HG03175 (cell line): Measurements from ENCODE around the gene GPR152.
"Not testable (repeated sequence)": the region's sequence is repeated elsewhere in the genome, so short reads cannot be mapped to it uniquely, and the experiment has no call there.

Source experiments
- ATAC-seq: cut with Tn5 transposase; IDR thresholded peaks from one replicate; pipeline ENCODE4 v1.9.1; 2021; ENCODE audit warnings: mild to moderate bottlenecking, moderate library complexity; ENCODE audit not compliant: unreplicated experiment

Gene GPR152

DNA sequence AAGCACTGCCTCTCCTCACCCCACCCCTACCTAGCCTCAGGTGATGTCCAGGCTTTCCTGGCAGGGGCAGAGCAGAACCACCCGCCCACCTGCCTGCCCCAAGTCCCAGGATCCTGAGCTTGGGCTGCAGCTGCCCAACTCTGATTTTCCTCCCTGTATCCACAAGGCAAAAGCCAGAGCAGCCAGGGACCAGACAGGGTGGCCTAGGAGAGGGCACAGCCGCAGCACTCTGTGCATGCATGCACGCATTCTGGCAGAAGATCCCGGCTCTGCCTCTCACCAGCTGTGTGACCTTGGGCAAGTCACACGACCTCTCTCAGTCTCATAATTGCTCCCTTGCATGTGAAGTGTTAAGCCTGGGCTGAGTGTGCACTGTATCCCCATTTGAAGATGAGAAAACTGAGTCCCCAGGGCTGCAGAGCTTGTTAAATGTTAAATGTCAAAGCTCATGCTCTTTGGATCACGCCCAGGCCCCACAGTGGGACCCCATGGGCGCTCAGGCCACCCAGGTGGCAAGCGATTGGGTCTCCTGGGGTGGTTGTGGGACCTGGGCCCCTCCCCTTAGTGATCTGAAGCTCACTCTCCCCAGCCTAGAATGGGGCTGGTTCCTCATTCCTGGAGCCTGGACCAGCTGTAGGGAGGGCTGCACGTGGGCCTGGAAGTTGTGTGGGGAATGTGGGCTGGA lies 39.9 kb downstream of the GPR152 start:
- no peak for ATAC-seq

DNA sequence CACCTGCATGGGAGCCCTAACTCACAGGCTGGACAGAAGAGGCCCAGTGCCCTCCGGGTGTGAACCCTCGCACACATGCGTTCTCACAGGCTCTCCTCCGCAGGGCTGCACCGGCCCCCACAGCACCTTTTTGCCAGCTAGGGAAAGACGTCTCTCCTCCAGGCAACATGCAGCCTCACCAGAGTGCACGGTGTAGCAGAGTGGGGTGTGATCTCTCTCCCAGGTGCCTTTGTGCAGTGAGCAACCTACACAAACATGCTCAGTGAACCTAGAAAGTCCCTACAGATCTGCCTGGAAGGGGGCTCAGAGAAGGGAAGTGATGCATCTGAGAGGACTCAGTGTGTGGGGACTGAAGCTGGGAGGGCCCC lies 40.8 kb downstream of the GPR152 start:
- no peak for ATAC-seq

DNA sequence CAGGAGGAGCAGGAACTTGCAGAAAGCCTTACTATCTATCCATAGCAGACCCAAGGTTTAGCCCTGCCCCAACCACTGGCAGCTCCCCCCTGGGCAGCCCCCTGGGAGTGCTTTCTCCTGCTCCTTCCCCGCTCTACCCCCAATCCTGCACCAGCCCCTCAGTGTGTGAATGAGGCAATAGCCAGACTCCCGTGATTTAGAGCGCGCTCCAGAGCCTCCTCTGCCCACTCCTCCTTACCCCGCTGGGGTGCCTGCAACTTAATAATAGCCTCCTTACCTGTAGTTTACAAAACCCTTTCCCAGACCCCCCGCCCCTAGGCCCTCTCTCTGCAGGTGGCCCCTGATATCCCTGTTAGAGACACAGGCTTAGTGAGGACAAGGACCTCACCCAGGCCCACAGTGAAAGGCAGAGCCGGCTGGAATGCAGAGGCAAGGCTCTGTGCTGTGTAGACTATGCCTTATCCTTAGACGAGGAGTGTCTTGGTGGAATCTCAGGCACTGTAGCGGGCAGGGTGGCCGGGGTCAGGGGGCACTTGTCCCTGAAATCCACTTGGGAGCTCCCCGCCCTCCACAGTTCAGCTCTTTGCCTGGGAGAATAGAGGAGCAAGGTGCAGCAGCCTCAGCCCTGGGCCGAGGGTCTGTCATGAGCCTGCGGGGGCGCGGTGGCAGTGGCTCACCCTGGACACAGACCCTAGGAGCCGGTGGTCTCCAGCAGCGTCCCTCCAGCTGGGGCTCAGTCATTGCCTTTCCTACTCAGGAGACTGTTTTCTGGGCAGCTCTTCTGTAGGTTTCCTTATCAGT lies 41.3 kb downstream of the GPR152 start:
- no peak for ATAC-seq

- ATAC-seq, result no peak
Measured at GRCh38 chr11:67410369-67410831, 42.1 kb downstream of the GPR152 start.

- no peak for ATAC-seq
Measured at GRCh38 chr11:67409781-67410368, 42.7 kb downstream of the GPR152 start.

DNA sequence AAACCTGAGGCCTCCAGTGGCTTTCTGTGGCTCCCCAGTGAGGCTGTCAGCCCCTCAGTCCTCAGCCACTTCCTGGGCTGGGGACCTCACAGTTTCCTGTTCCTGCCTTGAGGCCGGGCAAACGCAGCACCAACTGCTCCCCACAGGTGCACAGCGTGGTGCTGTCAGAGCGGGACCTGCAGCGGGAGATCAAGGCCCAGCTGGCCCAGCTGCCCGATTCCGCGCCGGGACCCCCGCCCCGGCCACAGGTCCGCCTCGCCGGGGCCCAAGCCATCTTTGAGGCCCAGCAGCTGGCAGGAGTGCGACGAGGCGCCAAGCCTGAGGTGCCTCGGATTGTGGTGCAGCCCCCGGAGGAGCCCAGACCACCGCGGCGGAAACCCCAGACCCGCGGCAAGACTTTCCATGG lies 43.3 kb downstream of the GPR152 start:
- peak; percentile 56 for ATAC-seq

DNA sequence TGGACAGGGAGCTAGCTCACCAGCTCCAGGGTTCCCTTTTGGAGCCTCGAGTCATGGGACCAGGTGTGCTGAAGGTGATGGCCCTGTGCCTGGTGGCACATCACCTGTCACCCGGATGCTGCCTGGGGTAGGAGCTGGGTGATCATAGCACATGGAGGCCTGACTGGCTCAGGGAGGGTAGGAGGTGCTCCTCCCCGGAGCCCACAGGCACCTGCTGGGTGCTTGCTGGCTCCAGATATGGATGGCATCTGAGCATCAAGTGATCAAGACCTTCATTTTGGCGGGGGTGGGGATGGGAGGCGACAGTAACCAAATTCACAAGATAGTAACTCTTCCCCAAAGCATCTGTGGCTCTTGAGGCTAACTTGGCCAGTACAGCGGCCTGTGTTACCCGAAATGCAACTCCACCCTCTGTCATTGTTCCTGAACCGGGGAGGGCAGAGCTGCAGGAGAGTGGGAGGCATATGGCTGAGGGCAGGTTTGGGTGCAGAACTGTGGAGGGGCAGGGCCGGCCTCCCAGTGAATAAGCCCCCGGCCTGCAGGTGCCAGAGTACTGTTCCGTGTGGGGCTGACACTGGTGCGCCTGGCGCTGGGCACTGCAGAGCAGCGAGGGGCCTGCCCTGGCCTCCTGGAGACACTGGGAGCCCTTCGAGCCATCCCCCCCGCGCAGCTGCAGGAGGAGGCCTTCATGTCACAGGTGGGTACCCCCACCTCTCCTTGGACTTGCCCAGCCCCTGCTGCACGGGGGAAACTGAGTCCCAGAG lies 43.9 kb downstream of the GPR152 start:
- ATAC-seq, result no peak

GRCh38 chr11:67407688-67408163 lies 44.8 kb downstream of the GPR152 start:
- no peak for ATAC-seq

- ATAC-seq, result no peak
Measured at GRCh38 chr11:67406969-67407687, 45.4 kb downstream of the GPR152 start.

DNA sequence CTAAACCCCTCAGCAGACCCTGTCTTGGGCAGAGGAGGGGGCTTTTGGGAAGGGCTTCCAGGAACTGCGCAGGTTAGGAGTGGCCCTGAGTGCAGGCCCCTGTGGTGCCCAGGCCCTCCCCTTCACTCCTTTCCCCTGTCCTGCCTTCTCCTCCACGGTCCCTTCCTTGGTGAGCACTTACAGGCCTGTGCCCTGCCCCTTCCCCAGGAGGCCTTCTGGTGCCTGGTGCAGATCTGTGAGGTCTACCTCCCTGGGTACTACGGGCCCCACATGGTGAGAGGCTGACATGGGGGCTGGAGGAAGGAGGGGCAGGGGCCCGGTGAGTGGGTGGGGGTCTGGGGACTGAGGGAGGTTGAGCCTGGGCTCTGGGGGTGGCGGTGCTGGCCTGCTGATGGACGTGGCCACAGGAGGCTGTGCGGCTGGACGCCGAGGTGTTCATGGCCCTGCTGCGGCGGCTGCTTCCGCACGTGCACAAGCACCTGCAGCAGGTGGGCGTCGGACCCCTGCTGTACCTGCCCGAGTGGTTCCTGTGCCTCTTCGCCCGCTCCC lies 46.0 kb downstream of the GPR152 start:
- no peak for ATAC-seq

GRCh38 chr11:67405688-67406339 lies 46.7 kb downstream of the GPR152 start:
- no peak for ATAC-seq

DNA sequence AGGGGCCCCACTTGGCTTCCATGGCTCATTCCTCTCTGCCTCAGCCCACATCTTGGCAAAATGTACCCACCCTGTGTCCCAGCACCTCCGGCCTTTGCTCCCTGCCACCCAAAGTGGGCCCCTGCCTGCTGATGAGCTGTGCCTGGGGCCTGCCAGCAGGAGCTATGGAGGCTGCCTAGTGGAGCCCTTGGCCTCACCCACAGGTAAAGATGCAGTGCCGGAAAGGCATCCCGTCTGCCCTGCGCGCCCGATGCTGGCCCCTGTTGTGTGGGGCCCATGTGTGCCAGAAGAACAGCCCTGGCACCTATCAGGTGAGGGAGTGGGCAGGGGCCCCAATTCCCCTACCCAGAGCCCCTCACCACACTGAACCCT lies 47.3 kb downstream of the GPR152 start:
- ATAC-seq, result no peak

DNA sequence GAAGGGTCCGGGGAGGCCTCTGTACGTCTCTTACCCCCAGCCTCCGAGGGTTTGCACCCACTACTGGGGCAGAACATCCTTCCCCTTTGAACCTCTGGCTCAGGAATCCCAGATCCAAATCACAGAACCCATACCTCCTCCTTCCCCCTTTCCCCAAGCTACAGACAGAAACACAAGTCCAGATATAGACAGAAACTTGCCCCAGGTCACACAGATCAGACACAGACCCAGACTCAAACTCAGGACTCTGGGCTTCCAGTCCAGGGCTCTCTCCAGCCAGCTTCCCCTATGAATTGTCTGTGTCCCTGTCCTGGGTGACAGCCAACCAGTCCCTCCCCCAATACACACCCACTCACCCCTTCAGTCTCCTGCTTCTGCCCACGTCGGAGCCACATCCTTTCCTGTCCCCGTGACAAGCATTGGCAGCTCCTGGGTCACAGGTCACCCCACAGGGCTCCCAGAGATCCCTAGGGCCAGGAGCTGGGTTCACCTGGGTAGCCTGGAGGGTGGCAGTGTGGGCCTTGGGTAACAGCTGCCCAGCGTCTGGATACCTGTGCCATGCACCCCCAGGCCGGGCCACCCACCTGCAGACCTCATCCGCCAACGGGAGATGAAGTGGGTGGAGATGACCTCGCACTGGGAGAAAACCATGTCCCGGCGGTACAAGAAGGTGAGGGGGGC lies 47.9 kb downstream of the GPR152 start:
- ATAC-seq, result no peak

DNA sequence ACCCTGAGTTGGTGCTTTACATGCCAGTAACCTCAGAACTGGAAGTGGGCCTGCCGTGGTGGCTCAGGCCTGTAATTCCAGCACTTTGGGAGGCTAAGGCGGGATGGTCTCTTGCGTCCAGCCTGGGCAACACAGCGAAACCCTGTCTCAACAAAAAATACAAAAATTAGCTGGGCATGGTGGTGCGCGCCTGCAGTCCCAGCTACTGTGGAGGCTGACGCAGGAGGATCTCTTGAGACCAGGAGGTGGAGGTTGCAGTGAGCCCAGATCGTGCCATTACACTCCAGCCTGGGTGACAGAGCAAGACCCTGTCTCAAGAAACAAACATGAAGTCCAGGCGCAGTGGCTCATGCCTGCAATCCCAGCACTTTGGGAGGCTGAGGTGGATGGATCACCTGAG lies 49.4 kb downstream of the GPR152 start:
- not testable (repeated sequence) for ATAC-seq

DNA sequence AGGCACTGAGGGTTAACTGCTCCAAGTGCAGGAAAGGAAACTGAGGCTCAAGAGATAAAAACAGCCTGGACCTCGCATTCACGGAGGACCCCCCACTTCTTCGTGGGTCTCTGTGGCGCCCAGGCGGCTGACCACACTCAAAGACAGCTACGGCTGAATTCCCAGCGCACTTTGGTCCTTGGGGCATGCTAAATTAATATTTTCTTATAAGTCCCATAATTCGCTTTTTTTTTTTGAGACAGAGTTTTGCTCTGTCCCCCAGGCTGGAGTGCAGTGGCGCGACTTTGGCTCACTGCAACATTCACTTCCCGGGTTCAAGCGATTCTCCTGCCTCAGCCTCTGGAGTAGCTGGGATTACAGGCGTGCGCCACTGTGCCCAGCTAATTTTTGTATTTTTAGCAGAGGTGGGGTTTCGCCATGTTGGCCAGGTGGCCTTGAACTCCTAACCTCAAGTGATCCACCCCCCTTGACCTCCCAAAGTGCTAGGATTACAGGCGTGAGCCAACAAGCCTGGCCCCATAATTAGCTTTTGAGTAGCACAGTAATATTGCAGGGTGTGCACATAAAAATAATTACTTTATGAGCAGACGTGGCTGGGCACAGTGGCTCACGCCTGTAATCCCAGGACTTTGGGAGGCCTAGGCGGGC lies 50.2 kb downstream of the GPR152 start:
- not testable (repeated sequence) for ATAC-seq

- peak; percentile 72 for ATAC-seq
Measured at GRCh38 chr11:67401495-67402191, 50.9 kb downstream of the GPR152 start, which contains the start of gene PPP1CA. Gene PPP1CA (minus strand): TSS chr11:67401858. CDS start chr11:67401782, 76 bp downstream.
